Suppressor macrophage treated with lipopolysaccharide for 4 hours (primary cell): ENCODE results near the gene IGF2BP3.
"Not testable (repeated sequence)": the region's sequence is repeated elsewhere in the genome, so short reads cannot be mapped to it uniquely, and the experiment has no call there.

Experiments
- DNase-seq: peaks from one replicate; pipeline ENCODE4 v3.0.0-alpha.2; 2020

IGF2BP3 gene

DNA sequence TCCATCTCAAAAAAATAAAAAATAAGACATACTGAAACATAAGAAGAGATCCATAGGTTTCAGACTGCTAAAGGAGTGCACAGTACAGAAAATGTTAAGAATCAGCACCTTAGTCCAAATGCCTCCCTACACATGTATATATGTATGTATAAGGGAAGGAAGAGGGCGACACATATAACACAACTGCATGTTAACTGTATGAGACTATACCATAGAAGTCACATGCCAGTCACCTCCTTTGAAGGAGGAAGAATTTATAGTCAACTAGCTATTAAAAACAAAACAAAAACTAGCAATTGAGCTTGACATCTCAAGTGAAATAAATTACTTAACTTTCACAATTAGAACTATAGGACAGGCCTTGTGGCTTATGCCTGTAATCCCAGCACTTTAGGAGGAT is 50.4 kb downstream of the IGF2BP3 start:
- no peak for DNase-seq

DNA sequence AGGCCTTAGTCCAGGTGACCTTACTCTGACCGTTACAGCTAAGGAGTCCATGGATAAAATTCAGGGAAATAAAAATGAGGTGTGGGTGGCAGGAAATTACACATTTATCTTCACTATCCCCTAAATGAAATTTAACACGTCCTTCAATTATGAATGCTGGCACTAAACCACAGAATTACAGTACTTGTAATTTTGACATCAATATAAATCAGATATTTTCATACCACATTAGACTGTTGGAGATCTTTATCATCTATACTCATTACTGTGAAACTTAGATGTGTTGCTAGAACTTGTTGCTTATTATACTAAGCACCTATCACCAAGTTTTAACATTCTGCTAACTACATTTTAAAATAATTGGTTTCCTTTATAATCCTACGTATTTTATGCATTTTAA is 51.1 kb downstream of the IGF2BP3 start:
- no peak for DNase-seq

DNA sequence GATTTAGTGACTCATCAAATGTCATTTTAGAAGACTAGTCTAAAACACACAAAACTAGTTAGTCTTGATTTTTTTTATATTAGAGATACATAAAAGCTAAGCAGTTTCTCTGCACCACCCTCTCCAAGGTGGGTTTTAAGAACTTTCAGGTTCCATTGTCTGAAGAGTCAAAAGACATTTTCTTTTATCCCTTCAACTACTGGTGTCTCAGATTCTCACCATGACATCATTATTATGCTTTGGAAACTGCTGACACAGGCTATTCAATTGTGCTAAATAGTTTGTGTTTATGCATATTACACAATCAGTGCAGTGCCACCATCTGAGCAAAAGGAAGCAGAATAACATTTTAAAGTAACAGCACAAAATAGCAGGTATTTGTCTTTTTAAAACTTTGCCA is 52.2 kb downstream of the IGF2BP3 start:
- DNase-seq = peak; percentile 48

DNA sequence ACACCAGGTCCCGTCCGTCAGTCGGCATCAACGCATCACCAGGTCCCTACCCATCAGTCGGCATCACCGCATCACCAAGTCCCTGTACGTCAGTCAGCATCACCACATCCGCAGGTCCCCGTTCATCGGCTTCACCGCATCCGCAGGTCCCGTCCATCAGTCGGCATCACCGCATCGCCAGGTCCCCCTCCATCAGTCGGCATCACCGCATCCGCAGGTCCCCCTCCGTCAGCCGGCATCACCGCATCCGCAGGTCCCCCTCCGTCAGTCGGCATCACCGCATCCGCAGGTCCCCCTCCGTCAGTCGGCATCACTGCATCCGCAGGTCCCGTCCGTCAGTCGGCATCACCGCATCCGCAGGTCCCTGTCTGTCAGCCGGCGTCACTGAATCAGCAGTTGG is 55.1 kb downstream of the IGF2BP3 start:
- DNase-seq = no peak

- peak; percentile 52 for DNase-seq
These were observed 59.7 kb downstream of the IGF2BP3 start for GRCh38 chr7:23410446-23411183.

DNA sequence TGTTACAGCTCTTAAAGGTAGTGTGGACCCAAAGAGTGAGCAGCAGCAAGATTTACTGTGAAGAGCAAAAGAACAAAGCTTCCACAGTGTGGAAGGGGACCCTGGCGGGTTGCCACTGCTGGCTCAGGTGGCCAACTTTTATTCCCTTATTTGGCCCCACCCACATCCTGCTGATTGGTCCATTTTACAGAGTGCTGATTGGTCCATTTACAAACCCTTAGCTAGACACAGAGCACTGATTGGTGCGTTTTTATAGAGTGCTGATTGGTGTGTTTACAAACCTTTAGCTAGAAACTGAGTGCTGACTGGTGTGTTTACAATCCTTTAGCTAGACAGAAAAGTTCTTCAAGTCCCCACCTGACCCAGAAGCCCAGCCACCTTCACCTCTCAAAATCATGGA is 63.7 kb downstream of the IGF2BP3 start:
- not testable (repeated sequence) for DNase-seq

DNA sequence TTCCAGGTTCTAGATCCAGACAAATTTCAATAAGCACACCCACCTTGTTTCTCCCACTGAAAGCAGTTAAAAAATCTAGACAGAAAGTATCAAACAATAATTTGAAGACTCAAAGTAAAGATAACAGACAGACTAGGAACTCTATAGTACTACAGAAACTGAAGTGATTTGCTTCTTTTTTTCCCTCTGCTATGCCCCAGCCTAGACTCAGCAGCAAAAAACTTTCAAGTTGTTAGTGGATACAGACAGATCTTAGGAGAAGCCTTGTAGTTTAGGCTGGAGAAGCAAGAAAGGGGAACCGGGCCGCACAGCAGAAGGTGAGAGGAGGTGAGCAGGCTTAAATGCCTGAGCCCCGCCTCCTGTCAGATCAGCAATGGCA is 65.1 kb downstream of the IGF2BP3 start:
- DNase-seq = no peak

GRCh38 chr7:23404546-23405239 is 65.6 kb downstream of the IGF2BP3 start:
- DNase-seq = no peak

DNA sequence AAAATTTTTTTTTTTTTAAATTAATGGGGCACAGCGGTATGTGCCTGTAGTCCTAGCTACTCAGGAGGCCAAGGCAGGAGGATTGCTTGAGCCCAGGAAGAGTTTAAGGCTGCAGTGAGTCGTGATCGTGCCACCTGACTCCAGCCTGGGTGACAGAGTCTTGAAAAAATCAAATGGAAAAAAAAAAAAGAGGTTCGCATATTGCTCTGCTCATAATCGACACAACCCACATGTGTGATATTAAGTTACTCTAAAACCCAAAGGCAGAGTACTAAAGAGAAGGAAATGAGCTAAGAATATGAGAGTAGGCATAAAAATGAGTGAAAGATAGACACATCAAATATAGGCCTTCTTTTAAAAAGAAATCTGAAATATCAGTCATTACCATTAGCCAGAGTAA is 66.3 kb downstream of the IGF2BP3 start:
- DNase-seq = no peak

DNA sequence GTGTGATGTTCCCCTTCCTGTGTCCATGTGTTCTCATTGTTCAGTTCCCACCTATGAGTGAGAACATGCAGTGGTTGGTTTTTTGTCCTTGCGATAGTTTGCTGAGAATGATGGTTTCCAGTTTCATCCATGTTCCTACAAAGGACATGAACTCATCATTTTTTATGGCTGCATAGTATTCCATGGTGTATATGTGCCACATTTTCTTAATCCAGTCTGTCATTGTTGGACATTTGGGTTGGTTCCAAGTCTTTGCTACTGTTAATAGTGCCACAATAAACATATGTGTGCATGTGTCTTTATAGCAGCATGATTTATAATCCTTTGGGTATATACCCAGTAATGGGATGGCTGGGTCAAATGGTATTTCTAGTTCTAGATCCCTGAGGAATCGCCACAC is 72.2 kb downstream of the IGF2BP3 start:
- DNase-seq = not testable (repeated sequence)

- DNase-seq = no peak
These were observed 73.0 kb downstream of the IGF2BP3 start for GRCh38 chr7:23397241-23397640.

DNA sequence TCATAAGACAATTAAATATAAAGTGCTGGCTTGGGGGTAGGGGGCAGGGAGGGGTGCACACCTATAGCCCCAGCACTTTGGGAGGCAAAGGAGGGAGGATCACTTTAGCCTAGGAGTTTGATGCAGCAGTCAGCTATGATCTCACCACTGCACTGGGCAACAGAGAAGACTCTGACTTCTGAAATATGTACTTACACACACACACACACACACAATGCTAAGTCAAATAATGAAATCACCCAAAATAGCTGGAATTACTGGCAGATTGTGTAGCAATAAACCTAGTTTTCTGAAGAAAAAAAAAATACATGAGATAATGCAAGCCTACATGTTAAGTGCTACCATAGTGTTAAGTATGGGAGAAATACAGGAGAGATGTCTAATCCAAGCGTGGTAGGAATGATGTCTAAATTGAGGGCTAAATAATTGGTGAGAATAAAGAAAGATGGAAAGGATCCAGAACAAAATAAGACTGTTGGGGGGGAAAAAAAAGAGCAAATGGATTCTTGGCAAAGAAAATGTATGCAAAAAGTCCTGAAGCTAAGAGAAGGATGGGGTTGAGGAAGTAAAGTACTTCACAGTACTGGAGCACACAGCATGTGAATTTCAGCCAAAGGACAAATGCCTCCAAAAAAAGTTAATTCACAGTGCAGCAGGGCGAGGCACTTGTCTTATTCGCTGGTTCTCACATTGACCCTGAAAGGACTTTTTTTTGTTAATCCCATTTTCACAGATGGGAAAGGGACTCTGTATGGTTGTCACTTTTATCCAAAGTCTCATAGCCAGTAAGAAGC is 73.9 kb downstream of the IGF2BP3 start:
- DNase-seq = no peak

DNA sequence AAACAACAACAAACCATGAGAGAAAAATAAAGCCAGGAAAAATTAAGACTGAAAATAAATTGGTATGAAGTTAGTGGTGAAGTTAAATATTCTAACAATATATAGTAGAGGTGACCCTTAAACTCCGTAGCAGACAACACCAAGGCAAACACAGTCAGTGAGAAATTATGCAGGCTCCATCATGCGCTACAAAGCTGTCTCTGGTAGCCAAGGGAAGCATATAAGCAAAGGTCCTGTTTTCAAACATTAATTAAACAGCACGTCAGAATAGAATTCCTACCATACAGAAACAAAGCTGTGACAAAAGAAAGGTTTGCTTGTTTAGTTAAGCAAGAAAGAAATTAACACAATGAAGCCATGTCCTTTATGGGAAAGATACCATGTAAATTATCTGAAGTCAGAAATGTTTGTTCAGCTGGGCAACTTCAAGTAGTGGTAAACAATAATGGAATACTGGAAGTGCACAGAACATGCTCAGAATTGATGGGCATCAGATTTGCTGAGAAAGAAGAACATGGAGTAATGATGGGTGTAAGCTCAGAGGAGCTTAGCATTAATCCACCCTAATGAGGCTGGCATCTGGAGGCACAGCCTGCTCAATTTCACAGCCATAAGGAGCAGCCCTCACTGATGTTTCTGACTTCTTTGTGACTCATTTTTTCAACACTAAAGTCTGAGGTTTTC is 75.7 kb downstream of the IGF2BP3 start:
- DNase-seq = no peak

- no peak for DNase-seq
These were observed 76.7 kb downstream of the IGF2BP3 start for GRCh38 chr7:23393636-23394035.

GRCh38 chr7:23389701-23390100 is 80.6 kb downstream of the IGF2BP3 start:
- no peak for DNase-seq

DNA sequence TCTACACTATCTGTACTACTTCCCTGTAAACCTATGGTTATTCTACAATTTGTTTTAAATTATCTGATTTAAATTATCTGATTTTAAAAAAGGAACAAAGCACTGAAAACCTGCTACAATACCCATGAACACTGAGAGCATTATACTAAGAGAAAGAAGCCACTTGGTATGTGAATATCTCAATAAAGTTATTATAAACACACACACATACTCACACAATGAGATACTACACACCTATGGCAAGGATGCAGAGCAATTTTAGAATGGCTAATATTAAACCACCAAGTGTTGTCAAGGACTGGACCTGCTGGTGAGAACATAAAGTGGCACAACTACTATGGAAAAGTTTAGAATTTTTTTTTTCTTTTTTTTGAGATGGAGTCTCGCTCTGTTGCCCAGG is 82.7 kb downstream of the IGF2BP3 start:
- no peak for DNase-seq

- peak; percentile 5 for DNase-seq
These were observed 85.2 kb downstream of the IGF2BP3 start for GRCh38 chr7:23385140-23385539.

DNA sequence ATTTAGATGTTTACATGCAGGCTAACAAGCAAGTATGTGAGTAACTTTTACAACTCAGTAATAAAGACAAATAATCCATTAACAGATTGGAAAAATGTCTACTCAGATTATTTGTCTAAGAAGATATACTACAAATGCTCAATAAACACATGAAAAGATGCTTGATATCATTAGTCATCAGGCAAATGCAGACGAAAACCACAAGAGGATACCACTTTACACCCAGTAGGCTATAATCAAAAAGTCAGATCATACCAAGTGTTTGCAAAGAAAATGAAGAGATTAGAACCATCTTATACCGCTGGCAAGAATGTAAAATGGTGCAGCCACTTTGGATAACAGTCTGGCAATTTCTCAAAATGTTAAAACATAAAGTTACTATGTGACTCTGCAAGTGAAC is 87.1 kb downstream of the IGF2BP3 start:
- no peak for DNase-seq

GRCh38 chr7:23380961-23381360 is 89.3 kb downstream of the IGF2BP3 start:
- DNase-seq = no peak

DNA sequence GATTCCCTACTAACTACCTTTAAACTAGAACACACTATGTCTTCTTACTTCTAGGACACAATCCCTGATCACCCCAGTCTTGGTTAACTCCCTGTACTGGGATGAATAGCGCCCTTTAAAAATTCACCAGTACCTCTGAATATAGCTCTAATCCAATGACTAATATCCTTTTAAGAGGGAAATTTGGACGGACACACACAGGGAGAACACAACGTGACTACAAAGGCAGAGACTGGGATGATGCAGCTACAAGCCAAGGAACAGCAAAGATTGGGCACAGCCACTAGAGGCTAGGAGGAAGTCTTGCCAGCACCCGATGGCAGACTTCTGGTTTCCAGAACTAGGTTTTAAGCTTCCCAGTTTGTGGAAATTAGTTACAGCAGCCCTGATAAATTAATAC is 89.7 kb downstream of the IGF2BP3 start:
- DNase-seq = no peak

DNA sequence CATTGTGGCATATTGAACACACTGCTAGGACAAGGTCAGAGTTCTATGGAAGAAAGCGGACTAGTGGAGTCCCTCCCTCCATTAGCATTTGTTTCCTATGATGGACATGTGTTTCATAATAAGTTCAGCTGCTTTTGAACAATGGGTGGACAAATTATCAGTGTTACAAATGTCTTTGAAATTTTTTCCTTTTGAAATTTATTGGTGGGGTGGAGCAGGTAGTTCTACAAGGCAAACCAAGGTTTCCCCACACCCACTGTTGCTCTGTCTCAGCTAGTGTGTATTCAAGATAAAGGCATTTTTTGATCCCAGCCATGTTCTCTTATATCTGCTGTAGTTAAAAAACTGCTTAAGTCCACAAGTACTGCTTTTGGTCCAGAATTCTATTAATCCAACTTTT is 91.3 kb downstream of the IGF2BP3 start:
- no peak for DNase-seq

GRCh38 chr7:23377134-23377533 is 93.2 kb downstream of the IGF2BP3 start:
- DNase-seq = peak; percentile 62
